Activated naive CD4-positive, alpha-beta T cell (primary cell): Measurements from ENCODE around the gene PRR36.

Experiments
- DNase-seq, 4 experiments: peaks; one replicate each; lab custom pipeline; 2025; lab: John Stamatoyannopoulos, UW

Gene PRR36

DNA sequence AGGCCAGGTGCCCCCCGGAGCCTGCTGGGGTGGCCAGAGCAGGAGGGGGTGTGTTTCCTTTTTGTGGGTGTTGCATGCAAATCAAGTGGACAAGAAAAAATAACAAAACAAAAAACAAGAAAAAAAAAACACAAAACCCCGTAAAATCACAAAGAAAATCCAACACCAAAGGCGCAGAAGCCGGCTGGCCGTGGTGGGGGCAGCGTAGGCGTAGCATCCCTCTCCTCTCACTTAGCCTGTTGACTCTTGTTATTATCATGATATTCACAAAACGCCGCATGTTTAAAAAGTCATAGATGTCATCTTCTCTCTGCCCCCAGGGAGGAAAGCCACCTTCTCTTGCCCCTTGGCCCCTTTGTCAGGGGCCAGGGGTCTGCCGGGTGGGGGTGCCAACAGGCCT is 39.5 kb upstream of the PRR36 start:
- no peak for DNase-seq

DNA sequence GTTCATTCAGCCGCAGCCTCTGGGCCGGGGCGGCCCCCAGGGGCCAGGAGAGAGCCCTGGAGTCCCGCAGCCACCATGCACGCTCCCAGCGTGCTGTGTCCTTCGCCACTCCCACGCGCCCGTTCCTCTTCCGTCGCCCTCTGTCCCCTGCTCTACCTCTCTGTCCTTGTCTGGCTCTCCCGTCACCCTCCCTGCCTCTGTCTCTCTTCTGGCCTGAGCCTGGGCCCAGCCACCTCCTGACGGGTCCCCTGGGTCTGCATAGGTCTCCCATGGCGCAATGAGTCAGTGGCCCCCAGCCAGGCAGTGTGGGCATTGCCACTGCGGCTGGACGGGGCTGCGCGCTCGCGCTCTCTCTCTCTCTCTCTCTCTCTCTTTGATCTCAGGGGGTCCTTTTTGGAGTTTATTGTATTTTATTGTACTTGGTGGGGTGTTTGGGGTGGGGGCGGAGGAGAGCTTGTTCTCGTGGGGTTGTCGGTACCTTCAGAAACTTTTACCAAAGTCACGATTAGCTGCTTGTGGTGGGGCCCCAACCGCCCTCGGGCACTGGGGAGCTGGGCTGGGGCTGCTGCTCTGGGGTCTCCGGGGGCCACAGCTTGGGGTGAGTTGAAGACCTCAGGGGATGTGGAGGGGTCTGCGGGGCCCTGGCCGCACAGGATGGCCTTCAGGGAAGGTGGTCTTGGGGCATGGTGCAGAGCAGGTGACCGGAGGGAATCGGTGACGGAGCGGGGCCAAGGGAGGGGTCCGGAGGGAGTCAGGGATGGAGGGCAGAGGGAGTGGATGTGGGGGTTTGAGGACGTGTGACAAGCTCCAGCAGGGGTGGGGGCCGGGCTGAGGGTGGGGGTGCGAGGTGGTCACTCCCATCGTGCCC is 38.7 kb upstream of the PRR36 start:
- no peak for DNase-seq

DNA sequence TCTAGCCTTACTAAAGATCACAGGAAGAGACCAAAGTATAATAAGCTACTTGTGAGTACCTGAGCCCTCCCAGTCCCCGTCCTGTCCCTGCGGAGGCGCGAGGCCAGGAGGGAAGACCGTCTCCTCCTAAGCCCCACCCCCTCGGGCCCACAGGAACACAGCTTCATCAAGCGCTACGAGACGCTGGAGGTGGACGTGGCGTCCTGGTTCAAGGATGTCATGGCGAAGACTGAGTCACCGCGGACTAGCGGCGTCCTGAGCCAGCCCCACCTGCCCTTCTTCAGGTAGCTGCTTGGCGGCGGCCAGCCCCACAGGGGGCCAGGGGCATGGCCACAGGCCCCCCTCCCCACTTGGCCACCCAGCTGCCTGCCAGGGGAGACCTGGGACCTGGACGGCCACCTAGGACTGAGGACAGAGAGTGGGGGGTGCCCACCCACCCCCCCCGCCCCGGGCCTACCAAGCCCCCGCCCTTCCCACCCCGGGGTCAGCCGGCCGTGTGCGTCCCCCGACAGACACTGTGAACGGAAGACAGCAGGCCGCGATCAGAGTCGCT is 38.0 kb upstream of the PRR36 start:
- no peak for DNase-seq

DNA sequence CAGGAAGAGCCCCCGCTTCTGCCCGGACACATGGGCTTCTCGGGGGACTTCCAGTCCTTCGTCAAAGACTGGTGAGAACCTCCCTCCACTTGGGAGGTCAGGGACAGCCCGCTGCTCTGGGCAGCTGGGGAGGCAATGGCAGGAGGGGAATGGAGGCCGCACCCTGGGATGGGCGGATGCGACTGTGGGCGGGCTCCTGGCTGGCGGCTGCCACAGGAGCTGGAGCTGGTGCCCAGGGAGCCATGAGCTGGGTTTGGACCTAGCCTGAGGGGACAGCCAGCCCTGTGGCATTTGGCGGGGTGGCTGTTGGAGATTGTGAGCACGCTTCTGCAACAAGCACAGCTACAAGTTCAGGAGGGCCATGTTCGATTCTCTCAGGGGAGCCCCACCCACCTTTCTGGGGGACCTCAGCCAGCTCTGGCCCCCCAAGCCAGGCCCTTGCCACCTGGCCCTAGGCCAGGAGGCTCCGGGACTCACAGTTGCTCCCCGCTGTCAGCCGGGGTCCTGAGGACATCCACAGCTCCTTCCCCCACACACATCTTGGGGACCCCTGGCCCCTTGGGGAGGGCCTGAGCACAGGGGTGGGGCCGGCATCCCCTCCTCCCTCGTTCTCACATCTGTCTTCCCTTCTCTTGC is 37.4 kb upstream of the PRR36 start:
- DNase-seq, result no peak

DNA sequence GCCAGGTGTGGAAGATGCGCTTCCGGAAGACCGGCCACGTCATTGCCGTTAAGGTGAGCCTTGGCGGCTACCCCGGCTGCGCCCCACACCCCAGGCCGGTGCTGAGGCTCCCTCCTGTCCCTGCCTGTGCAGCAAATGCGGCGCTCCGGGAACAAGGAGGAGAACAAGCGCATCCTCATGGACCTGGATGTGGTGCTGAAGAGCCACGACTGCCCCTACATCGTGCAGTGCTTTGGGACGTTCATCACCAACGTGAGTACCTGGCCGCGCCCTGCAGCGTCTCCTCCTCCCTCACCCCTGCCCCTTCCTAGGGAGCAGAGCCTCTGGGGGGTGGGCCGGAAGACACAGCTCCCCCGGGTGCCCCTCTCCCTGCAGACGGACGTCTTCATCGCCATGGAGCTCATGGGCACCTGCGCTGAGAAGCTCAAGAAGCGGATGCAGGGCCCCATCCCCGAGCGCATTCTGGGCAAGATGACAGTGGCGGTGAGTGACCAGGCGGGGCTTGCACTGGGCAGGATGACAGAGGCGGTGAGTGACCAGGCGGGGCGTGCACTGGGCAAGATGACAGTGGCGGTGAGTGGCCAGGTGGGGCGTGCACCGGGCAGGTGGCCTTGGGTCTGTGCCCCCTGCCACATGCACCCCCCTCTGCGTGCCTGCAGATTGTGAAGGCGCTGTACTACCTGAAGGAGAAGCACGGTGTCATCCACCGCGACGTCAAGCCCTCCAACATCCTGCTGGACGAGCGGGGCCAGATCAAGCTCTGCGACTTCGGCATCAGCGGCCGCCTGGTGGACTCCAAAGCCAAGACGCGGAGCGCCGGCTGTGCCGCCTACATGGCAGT is 36.4 kb upstream of the PRR36 start:
- no peak for DNase-seq

DNA sequence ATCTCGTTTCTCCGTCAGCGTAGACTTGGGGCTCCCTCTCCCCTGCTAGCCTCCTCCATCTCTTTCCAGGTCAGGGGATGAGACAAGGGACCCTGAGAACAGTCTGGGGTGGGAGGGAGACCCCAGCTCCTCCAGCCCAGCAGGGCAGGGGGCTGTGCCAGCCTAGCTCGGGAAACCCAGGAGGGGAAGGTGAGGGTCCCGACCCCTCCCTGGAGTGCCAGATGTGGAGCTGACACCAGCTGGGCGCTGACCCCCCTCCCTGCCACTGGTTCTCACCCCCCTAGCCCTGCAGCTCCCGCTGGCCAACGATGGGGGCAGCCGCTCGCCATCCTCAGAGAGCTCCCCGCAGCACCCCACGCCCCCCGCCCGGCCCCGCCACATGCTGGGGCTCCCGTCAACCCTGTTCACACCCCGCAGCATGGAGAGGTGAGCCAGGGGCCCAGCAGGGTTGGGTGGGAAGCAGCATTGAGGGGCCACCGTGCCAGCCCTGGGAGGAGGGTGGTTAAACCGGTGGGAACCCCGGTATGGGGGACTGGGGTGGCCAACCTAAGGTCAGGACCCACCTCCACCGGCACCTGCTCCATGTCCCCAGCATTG is 35.4 kb upstream of the PRR36 start:
- no peak for DNase-seq

DNA sequence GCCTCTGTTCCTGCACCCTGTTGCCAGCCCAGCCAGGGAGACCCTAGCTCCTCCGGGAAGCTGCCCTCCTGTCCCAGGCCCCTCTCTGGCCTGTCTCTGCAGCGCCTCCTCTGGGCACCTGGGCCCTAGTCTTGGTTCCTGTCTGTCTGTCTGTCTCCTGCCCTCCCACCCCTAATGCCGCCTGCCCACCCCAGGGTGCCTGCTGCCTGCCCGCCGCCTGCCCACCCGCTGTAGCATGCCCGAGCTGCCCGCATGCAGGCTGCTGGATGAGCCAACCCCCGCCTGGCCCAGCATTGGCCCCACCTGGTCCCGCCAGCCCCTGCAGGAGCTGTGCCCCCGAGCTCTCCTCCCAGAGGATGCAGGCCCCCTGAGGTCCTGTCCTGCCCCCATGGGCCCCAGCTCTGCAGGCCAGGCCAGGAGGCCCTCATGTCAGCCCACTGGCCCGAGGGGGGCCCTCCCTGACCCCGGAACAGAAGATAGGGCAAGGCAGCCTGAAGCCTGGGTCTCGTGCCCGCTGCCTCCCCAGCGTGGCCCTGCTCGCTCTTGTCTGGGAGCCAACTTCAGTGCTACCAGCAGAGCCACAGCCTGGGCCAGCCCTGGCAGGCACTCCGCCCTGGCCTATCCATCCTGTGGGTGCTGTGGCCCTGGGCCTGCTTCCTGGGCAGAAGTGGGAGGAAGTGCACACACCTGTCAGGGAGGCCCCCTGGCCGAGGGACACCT is 34.7 kb upstream of the PRR36 start:
- DNase-seq, result no peak

DNA sequence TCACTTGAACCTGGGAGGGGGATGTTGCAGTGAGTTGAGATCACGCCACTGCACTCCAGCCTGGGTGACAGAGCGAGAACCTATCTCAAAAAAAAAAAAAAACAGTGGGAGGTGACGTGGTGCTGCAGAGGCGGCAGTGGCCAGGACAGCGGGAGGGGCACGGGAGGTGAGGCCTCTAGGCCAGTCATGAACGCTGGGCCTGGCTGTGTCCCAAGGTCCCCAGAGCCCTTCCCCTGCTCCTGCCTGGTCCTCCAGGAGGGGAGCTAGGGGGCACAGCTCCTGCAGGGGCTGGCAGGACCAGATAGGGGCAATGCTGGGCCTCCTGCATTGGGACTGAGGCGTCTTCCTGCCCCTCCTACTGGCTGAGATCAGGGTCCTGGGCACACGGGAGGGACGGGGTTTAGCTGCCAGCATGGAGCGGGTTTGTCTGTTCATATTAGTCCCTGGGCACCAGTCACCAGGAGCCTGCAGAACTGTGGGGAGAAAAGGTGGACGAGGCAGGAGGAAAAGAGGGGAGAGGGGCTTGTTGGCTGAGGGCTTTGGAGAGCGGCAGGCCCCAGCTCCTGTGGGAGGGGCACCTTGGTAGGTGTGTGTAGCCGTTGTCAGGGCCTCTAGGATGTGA is 34.0 kb upstream of the PRR36 start:
- DNase-seq, result no peak

DNA sequence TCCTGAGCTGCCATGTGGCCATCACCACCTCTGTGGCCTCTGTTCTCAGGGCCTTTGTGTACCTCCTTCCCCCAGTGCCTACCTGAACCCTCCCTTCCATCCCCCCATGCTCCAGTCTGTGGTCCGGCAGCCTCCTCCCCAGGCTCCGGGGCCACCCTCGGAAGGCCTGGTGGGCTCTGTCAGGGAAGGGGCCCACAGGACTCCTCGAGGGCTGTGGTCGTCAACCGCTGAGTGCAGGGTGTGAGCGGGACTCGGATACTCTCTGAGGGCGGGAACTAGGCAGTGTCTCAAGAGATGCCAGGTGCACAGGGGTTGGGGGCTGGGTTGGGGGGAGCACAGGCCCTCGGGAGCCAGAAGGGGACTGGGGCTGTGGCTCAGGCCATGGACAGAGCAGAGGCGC is 33.4 kb upstream of the PRR36 start:
- DNase-seq, result no peak

DNA sequence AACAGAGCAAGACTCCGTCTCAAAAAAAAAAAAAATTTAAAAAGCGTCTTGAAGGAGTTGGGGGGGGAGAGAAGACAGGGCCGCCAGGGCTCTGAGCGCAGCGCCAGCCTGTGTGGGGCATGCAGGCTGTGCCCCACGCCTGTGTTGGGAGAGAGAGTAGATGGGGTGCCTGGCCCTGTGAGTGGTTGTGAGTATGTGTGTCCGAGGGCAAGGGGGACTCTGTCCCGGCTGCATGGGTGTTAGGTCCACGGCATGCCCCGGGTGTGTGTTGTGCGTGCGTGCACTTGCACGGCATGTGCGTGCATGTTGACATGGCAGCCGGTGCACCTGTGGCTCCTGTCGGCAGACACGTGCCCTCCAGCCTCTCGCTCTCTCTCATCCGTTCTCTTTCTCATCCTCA is 32.9 kb upstream of the PRR36 start:
- no peak for DNase-seq

DNA sequence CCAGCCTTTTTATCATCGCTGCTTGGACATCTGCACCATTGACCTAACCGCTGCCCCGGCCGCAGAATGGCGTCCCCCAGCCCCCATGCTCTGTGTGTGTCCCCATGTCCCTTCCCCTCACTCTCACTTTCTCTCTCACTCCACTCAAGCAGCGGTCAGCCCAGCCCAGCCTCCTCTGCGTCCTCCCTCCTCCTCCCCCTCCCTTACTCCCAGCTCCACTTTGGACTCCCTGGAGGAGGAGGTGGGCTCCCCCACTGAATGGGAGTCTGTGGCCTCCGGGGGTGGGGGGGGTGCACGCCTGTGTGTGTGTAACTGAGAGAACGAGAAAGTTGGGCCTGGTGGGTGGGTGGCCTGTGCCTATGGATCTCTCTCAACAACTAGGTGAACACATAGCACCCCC is 31.7 kb upstream of the PRR36 start:
- no peak for DNase-seq

DNA sequence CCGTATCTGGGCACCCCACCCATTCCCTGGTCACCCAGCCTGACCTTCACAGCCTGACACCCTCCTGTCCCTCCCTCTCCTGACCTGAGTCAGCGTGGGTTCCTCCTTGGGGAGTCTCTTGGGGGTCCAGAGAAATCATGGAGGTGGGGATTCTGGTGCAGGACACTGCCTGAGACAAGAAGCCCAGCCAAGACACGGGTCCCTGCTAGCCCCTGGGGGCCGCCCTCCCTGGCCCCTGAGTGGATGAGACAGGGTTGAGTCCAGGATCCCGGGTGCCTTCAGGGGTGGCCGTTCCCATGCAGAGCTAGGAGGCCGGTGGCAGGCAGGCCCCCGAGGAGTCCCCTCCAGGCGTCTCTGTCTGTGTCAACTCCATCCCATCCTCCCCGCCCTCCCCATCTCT is 31.1 kb upstream of the PRR36 start:
- DNase-seq, result no peak

DNA sequence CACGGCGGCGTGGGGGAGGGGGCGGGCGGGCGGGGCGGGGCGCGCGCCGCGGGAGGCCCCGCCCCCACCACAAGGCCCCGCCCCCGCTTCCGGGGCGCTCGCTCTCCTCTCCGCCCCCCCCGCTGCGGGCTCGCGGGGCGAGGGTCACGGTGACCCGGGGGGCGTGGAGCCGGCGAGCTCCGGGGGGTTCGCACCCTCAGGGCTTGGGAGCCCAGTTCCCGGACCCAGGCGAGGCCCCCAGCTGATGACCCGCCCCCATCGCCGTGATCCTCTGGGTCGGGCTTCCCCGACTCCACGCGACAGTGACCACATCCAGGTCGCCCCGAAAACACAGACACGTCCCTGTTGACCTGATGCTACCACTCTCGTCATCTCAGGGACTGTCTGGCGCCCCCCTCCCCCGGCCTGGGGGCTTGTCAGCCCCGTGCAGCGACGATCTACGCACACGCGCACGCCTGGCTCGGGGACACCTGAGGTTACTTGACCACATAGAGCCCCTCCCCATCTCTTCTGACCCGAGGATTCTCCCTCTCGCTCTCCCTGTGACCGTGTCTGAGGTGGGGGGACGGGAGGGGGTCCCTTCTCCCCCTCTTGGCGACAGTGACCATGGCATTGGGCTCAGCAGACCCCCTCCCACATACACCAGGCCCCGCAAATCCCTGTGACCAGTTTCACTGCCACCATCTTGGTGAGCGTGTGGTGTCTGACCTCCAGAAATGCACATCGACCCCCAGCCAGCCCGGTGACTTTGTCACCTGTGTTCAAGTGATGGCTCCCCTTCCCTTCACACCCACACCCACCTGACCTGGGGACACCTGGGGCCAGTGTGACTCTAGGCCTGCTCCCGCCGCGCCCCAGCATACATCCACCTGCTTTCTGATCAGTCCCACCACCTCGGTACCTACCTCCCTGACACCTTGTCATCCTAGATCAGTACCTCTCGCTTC is 30.2 kb upstream of the PRR36 start:
- peak in 3 of 4 experiments; percentile 63 to 84 (median 64) for DNase-seq

DNA sequence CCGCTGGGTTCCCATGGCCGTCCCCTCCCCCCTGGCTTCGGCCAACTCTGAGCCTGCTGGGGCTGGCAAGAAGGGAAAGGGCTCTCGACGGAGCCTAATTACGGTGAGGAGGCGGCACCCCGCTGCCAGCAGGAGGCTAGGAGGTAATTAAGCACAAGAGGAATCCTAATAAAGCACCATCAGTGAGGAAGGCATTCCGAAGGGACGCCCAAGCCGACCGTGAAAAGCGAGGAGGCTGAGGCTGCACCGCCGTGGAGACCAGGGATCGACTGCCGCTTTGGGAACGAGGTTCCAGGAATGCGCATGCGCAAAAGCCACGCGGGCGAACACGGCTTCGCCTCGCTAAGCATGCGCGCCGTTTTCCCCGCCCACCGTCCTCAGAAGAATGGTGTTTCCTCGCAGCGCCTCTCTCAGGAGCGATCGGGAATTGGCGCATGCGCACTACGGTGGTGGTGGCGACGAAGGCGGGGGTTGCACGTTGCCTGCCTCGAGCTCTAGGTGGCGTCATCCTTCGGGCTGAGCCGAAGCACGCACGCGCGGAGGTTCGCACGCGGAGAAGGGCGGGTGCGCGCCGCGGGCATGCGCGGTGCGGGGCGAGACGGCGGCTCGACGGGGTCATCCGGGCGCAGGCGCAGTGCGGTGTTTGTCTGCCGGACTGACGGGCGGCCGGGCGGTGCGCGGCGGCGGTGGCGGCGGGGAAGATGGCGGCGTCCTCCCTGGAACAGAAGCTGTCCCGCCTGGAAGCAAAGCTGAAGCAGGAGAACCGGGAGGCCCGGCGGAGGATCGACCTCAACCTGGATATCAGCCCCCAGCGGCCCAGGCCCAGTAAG is 29.3 kb upstream of the PRR36 start, which contains the start of gene MAP2K7:
Gene MAP2K7, plus strand, starts transcription at position 634 of the 830 bp plus-strand sequence. Its CDS starts 68 bp downstream, at position 702.
- DNase-seq, result peak; percentile 100

DNA sequence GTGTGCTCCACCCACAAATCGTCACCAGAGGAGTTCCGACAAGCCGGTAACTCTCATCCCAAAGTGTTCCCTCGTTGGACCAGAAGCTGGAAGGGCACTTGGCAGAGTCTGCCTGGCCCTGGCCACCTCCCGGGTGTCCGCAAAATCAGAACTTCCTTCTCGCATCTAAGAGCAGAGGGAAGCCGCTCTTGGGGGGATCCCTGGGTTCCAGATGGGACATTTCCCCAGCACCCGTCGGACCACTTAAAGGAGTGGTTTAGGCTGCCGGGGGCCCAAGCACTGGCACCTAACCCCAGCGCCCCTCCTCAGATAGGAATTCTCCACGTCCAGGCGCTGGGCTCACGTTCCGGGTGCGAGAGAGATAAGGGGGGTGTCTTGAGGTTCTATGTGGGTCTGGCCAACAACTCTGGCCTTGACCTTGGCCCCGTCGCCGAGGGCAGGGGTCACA is 28.6 kb upstream of the PRR36 start:
- no peak for DNase-seq

DNA sequence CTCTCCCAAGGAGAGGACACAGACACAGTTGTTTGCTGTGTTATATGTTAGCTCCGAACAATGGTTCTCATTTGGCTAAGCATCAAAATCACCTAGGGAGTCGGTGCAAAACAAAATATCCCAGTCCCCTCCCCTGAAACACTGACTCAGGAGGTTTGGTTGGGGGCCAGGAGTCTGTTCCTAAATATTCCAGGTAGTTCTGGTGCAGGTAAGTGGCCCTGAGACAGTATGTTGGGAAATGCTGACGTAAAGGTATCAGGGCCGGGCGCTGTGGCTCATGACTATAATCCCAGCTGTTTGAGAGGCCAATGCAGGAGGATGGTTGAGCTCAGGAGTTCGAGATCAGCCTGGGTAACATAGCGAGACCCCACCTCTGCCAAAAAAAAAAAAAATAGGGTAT is 27.1 kb upstream of the PRR36 start:
- DNase-seq, result no peak

DNA sequence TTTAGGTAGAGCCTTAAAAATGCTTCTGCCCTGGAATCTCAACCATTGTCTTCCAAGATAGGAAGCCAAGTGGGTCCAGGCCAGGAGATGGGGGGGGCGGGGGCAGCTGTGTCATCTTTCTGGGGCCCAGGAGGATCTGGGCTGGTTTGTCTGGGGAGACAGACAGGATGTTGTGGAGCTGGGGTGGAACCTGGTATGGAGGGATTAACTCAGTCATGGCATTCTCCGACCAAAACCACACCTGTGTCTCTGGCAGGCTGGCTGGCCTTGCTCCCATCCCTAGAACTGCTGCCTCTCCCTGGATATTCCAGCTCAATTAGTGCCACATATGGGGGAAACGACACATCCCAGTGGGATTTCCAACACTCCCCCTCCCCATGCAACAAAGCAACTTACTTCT is 26.7 kb upstream of the PRR36 start:
- no peak for DNase-seq

DNA sequence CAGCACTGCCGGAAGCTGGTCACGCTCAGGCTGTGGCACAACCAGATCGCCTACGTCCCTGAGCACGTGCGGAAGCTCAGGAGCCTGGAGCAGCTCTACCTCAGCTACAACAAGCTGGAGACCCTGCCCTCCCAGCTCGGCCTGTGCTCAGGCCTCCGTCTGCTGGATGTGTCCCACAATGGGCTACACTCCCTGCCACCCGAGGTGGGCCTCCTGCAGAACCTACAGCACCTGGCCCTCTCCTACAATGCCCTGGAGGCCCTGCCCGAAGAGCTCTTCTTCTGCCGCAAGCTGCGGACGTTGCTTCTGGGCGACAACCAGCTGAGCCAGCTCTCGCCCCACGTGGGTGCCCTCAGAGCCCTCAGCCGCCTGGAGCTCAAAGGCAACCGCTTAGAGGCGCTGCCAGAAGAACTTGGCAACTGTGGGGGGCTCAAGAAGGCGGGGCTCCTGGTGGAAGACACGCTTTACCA is 26.2 kb upstream of the PRR36 start:
- no peak for DNase-seq
